ENCODE measurements around the gene CFAP99.

The CFAP99 gene

GRCh38 chr4:2424581-2424980 lies 5.8 kb downstream of the CFAP99 start:
- no peak for TF ChIP-seq CTCF (IDR thresholded peaks at IDR 0.05)

DNA sequence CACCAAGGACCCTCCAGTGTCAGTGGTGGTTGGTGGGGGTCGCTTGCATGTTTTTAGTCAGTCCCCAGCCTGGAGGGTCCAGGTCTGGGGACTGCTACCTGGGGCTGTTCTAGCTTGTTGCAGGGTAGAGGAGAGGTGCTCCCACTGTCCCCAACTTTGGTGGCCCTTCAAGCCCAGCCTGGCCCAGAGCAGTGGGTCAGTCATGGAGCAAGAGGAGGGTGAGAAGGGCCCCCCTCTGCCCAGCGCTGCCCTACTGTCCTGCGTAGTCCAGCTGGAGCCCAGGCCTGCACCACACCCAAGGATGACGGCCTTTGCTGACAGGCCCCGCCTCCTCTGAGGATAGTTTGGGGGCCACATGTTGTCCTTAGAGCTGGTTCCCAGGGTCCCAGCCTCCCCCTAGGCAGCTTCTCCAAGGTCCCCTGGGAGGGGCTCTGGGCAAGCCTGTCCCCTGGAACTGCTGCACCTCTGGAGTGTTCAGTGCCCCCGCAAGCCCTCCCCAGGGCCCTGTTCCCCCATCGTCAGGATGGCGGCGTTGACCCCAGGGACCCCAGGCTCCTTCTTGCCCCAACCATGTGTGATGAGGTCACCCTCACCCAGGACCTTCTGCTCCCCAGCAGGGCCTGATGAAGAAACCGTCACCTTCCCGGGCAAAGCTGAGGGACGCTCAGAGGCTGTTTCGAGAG lies 6.8 kb downstream of the CFAP99 start:
- no peak for TF ChIP-seq CTCF (IDR thresholded peaks at IDR 0.05)

DNA sequence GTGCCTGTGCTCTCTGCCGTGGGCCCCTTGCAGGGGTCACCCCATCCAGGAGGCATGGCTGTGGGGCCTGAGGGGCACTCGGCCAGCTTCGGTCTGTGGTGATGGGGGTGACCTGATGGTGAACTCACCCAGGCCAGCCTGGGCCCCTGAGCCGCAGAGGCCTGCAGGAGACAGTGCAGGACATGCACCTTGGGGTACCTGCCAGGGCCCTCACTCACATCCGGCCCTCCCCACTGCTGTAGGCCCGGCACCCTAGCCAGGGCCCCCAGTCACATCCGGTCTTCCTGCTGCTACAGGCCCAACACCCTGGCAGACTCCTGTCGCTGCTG lies 7.3 kb downstream of the CFAP99 start:
- no peak for TF ChIP-seq CTCF (IDR thresholded peaks at IDR 0.05)

GRCh38 chr4:2426711-2427275 lies 8.0 kb downstream of the CFAP99 start:
- no peak for TF ChIP-seq CTCF (IDR thresholded peaks at IDR 0.05)

GRCh38 chr4:2427383-2428334 lies 8.9 kb downstream of the CFAP99 start:
- TF ChIP-seq CTCF (IDR thresholded peaks at IDR 0.05), result no peak

DNA sequence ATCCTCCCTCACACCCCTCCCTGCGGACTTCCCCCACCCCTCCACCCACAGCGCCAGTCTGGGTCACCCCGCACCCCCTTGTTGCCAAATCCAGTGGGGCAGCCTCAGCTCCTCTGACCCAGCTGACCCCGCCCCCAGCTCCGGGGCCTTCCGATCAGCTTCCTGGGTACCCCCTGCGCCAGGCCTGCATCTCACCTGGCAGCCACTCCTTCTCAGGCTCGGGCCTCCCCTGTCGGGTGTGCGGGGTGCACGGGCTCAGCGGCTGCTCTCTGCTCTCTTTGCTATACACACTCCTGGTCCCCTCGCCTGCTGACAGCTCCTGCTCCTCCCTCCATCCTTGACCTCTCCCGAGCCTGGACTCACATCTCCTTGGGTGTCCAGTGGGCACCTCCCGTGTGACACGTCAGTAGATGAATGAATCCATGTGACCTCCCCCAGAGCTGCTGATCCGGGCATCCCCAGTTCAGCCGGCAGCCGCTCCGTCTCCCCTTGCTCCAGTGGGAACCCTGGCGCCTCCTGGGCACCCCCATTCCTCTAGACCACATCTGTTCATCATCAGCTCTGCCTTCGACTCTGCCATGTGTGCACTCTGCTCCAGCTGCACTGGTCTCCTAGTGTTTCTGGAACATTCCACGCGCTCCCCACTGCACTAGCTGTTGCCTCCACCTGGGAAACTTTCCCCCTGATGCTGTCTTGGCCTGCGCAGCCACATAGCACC lies 9.9 kb downstream of the CFAP99 start:
- no peak for TF ChIP-seq CTCF (IDR thresholded peaks at IDR 0.05)

DNA sequence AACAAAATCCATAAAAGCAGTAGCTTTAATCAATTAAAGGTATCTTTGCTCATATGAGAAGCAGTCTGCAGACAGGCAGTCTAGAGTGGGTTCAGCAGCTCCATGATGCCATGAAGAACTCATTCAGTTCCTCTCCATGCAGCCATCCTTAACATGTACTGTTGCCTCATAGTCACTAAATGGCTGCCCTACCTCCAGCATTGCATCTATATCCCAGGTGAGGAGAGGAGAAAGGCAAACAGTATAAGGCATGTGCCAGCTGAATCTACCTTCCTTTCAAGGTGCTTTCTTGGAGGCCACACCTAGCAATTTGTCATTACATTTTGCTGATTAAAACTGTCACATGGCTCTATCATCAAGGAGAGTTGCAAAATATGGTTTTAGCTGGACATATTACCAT lies 13.2 kb downstream of the CFAP99 start:
- no peak for TF ChIP-seq CTCF (IDR thresholded peaks at IDR 0.05)

Measured in LNCAP (cell line).